Cardiac fibroblast (primary cell): ENCODE results near the gene LSMEM2.
"Not testable (repeated sequence)": the region's sequence is repeated elsewhere in the genome, so short reads cannot be mapped to it uniquely, and the experiment has no call there.

Experiments
- DNase-seq, 2 donors: peaks; one replicate each; pipeline versions ENCODE4 v3.0.0 to v3.0.0-alpha.2; 2010; ENCODE audit warnings: low read depth in 2 of 2
- H3K4me3 ChIP-seq, 2 donors: replicated peaks in 1 of 2; 1 replicate in 1 of 2; 2 replicates in 1 of 2; pipeline ENCODE4 v1.5.1; 2011; ENCODE audit warnings: low read depth in 2 of 2, low read length in 2 of 2, mild to moderate bottlenecking in 2 of 2, moderate library complexity in 1 of 2
- CTCF ChIP-seq: IDR thresholded peaks from one replicate; pipeline ENCODE4 v1.5.1; 2011; ENCODE audit warnings: low read depth, mild to moderate bottlenecking, low read length, inconsistent platforms

Gene LSMEM2

DNA sequence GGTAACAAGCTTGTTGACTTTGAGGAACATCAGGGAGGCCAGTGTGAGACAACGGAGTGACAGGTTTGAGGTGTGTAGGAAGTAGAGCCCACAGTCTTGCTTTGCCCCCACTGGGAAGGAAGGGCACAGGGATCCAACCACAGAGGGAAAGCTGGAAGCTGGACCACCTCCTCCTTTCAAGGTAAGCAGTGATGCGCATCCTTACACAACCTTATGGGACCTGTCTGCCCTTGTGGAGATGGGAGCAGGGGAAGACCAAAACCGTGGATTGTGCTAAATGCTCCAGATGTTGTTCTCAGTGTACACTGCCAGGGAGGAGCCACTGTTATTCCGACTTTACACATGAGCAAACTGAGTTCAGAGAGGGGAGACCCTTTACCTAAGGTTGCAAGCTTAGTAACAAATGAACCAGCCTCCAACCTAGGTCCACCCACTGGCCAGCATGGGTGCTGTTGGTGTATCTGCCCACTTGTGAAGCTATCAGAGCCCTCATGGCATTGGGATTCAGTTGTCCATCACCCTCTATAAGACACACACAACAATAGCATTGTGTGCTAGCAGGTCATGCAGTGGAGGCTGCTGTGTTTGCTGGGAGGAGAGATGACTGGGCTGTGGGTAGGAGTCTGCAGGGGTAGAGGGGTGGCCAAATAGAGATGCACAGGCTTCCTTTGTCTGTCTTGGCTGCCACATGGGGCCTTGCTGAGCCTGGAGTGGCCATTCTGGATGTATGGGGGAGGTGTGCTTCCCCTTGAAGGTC lies 586 bp upstream of the LSMEM2 start:
- no peak for DNase-seq
- no peak overlapping the region for H3K4me3 ChIP-seq
- TF ChIP-seq CTCF = no peak

DNA sequence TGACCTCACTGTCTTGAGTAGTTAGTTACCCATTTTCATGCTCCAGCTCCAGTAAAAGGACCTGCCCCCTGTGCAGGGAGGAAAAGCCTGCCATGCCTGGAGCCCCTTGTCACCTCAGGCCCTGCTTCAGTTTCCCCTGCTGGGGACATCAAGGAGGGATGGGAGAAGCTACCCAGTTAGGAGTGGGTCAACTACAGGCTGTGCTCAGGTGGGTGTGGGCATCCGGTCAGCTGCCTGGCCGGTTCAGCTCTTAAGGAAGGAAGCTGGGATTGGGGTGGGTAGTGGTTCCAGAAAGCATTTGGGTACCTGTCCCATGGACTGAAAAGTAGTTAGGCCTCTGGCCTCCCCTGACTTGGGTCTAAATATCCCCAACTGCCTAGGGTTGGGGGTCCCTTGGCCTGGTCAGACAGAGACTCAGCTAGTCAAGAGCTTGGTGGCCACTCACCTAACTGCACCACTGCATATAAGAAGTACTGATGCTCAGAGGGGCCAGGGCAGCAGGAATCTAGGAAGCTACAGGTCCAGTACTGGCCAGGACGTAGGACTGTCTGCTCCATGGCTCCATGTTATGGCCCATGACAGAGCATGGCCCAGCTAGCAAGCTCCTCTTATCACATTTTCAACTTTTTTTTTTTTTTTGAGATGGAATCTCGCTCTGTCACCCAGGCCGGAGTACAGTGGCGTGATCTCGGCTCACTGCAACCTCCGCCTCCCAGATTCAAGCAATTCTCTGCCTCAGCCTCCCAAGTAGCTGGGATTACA lies 549 bp downstream of the LSMEM2 start:
- no peak overlapping the region for H3K4me3 ChIP-seq
- no peak for TF ChIP-seq CTCF
- DNase-seq = no peak

DNA sequence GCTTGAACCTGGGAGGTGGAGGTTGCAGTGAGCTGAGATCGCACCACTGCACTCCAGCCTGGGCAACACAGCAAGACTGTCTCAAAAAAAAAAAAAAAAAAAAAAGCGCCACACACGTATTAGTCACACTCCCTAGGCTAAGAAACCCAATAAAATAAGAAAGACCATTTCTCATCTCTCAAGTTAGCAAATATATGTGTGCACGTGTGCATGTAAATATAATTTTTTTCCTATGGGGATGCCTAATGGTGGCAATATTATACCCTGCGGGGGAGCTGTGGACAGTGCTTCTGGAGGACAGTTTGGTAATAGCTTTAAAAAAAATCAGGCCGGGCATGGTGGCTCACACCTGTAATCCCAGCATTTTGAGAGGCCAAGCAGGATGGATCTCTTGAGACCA lies 5.2 kb downstream of the LSMEM2 start:
- H3K4me3 ChIP-seq, DNase-seq: not testable (repeated sequence)

- TF ChIP-seq CTCF = no peak
- no peak for DNase-seq
- no peak overlapping the region for H3K4me3 ChIP-seq
Measured at GRCh38 chr3:50286322-50287227, 7.7 kb downstream of the LSMEM2 start.

- DNase-seq = no peak
- TF ChIP-seq CTCF = no peak
- no peak overlapping the region for H3K4me3 ChIP-seq
Measured at GRCh38 chr3:50287262-50287661, 8.4 kb downstream of the LSMEM2 start.

- DNase-seq = no peak
- H3K4me3 ChIP-seq = no peak overlapping the region
- TF ChIP-seq CTCF = no peak
Measured at GRCh38 chr3:50288387-50289007, 9.6 kb downstream of the LSMEM2 start.
